NCI-H510A (cell line): Measurements from ENCODE around the gene HTT.

Source experiments
- DNase-seq: peaks from one replicate; lab custom pipeline; 2025; lab: John Stamatoyannopoulos, UW

Gene HTT

GRCh38 chr4:3288571-3289094 lies 214.2 kb downstream of the HTT start:
- DNase-seq, result no peak

- no peak for DNase-seq
Observed at GRCh38 chr4:3290476-3290875, 216.0 kb downstream of the HTT start.

GRCh38 chr4:3290889-3291321 lies 216.4 kb downstream of the HTT start:
- DNase-seq, result no peak

- DNase-seq, result no peak
Observed at GRCh38 chr4:3291411-3291968, 217.0 kb downstream of the HTT start.

GRCh38 chr4:3291969-3292570 lies 217.6 kb downstream of the HTT start:
- no peak for DNase-seq

GRCh38 chr4:3292571-3293400 lies 218.3 kb downstream of the HTT start, which contains the start of gene RGS12:
TSS of gene RGS12 (plus strand) at chr4:3293021. CDS start at chr4:3316171, 23,150 bp downstream.
- peak; percentile 70 for DNase-seq
